K562 (cell line): ENCODE data around the gene ZP1. TPM values are rescaled to one million over a fixed set of nuclear protein-coding genes. Genes with fewer than 3 reads are reported as not detected.
A peak's percentile ranks its signal among the peaks of the same experiment; 100 is the strongest.

ENCODE experiments used
- CXXC5 ChIP-seq: fragments of 250-450 bp; sonication (Bioruptor Pico); IDR thresholded peaks from 2 replicates; pipeline ENCODE4 v1.8.0; 2022; ENCODE audit warnings: inconsistent platforms, mild to moderate bottlenecking, moderate library complexity
- HDAC3 ChIP-seq: fragments of 450-650 bp; IDR thresholded peaks from 2 replicates; pipeline ENCODE4 v1.6.1; 2018; ENCODE audit warnings: borderline replicate concordance, mild to moderate bottlenecking, moderate library complexity; ENCODE audit not compliant: partially characterized antibody
- KAT2B ChIP-seq: IDR thresholded peaks from one replicate; pipeline ENCODE4 v1.6.1; 2012; ENCODE audit warnings: low read depth, mild to moderate bottlenecking, control low read depth, inconsistent platforms, low read length, moderate library complexity
- KDM4B ChIP-seq, 2 experiments: fragments of 450-650 bp in 1 of 2; sonication (generic) in 1 of 2; IDR thresholded peaks; 2 replicates each; pipeline ENCODE4 v1.6.1; 2016 to 2017; ENCODE audit warnings: borderline replicate concordance in 2 of 2, antibody characterized with exemption in 1 of 2, low read depth in 1 of 2, mild to moderate bottlenecking in 1 of 2
- NFE2L1 ChIP-seq: fragments of 450-650 bp; IDR thresholded peaks from 2 replicates; pipeline ENCODE4 v1.6.1; 2016; ENCODE audit warnings: missing genetic modification characterization, low read depth, mild to moderate bottlenecking, missing compliant biosample characterization, moderate library complexity, borderline replicate concordance
- PHTF2 ChIP-seq: fragments of 250-450 bp; sonication (Bioruptor Pico); IDR thresholded peaks from 2 replicates; pipeline ENCODE4 v1.5.0; 2021; ENCODE audit warnings: mild to moderate bottlenecking
- POU5F1 ChIP-seq: fragments of 150-350 bp; IDR thresholded peaks from 2 replicates; pipeline ENCODE4 v1.6.1; 2014; ENCODE audit warnings: borderline replicate concordance, low read length, low read depth, mild to moderate bottlenecking; ENCODE audit not compliant: partially characterized antibody
- SAFB2 ChIP-seq: fragments of 200-400 bp; formaldehyde crosslinking; IDR thresholded peaks from 2 replicates; pipeline ENCODE4 v1.6.1; 2018; ENCODE audit warnings: borderline replicate concordance, low read length, low read depth, moderate library complexity; ENCODE audit not compliant: severe bottlenecking
- TCFL5 ChIP-seq: fragments of 250-450 bp; sonication (Bioruptor Pico); conservative IDR thresholded peaks from 2 replicates; pipeline ENCODE4 v1.6.1; 2021; ENCODE audit warnings: mild to moderate bottlenecking, moderate library complexity, matching md5 sums
- TEAD1 ChIP-seq, 2 experiments: fragments of 450-650 bp in 1 of 2; sonication (generic) in 1 of 2; formaldehyde crosslinking; IDR thresholded peaks; 2 replicates each; pipeline versions ENCODE4 v1.4.0 to v1.8.0; 2020 to 2022; ENCODE audit warnings: mild to moderate bottlenecking in 2 of 2, missing genetic modification reagents in 1 of 2
- U2AF2 ChIP-seq: fragments of 200-400 bp; formaldehyde crosslinking; optimal IDR thresholded peaks from 2 replicates; pipeline ENCODE3; 2017; ENCODE audit warnings: low read depth, mild to moderate bottlenecking, low read length
- polyA plus RNA-seq, 8 experiments: library from polyadenylated mRNA; depleted of rRNA in 4 of 8; stranded (reverse) in 5 of 8; unstranded in 3 of 8; fragments of >200 nt; fragmentation: Nextera tagmentation in 2 of 8; fragmentation: Illumina TruSeq in 1 of 8; extraction: Ambion mirVana in 2 of 8; extraction: Trizol in 1 of 8; gene quantifications; 2 replicates each; pipeline versions ENCODE4 v1.2.1 to v1.2.3, GENCODE V29; 2011 to 2014; ENCODE audit warnings: inconsistent platforms in 1 of 8, missing spikeins in 1 of 8
- total RNA-seq, 7 experiments: library from RNA; depleted of rRNA in 6 of 7; stranded (reverse); fragments of >200 nt in 6 of 7; fragmentation: Illumina TruSeq in 2 of 7; extraction: Trizol in 2 of 7; gene quantifications; 2 replicates each; pipeline versions ENCODE4 v1.2.1 to v1.2.3, GENCODE V29; 2011 to 2021; ENCODE audit warnings: low replicate concordance in 1 of 7
- TF ChIP-seq, protein P1 (sequence below): fragments of 200-600 bp; sonication (generic); IDR thresholded peaks from one replicate; pipeline ENCODE4 v1.6.1; 2012; ENCODE audit warnings: mild to moderate bottlenecking, low read depth, low read length, inconsistent platforms
- TF ChIP-seq, protein P2 (sequence below), 2 experiments: fragments of 450-650 bp; conservative IDR thresholded peaks; 2 replicates each; pipeline ENCODE4 v1.6.1; 2017; ENCODE audit warnings: mild to moderate bottlenecking in 2 of 2, moderate library complexity in 2 of 2

Gene ZP1
- total and polyA plus RNA-seq, 9 of the 15 experiments (the other 6 are each of a cell fraction or from before 2014, with no cell fraction given) = 0.11 to 0.15 TPM; not detected in 7

DNA sequence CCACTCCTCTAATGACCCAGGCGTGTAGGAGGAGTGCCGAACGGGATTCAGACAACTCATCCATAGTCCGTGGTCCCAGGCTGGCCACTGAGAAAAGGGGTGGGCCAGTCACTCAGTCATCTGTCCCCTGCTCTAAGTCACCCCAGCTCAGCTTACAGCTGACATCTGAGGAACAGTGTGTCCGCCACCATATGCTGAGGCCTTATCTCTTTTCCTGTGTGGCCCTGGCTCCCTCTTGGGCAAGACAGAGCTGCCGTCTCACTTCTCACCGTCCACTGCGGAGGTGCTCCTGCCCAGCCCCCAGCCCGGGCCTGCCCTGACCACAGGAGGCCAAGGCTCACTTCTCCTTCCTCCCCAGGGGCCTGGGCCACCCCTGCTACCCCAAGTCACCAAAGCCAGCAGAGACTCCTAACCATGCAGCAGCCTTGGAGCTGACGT is 18.6 kb upstream of the ZP1 start (continued):
- TF ChIP-seq, protein P1, sequence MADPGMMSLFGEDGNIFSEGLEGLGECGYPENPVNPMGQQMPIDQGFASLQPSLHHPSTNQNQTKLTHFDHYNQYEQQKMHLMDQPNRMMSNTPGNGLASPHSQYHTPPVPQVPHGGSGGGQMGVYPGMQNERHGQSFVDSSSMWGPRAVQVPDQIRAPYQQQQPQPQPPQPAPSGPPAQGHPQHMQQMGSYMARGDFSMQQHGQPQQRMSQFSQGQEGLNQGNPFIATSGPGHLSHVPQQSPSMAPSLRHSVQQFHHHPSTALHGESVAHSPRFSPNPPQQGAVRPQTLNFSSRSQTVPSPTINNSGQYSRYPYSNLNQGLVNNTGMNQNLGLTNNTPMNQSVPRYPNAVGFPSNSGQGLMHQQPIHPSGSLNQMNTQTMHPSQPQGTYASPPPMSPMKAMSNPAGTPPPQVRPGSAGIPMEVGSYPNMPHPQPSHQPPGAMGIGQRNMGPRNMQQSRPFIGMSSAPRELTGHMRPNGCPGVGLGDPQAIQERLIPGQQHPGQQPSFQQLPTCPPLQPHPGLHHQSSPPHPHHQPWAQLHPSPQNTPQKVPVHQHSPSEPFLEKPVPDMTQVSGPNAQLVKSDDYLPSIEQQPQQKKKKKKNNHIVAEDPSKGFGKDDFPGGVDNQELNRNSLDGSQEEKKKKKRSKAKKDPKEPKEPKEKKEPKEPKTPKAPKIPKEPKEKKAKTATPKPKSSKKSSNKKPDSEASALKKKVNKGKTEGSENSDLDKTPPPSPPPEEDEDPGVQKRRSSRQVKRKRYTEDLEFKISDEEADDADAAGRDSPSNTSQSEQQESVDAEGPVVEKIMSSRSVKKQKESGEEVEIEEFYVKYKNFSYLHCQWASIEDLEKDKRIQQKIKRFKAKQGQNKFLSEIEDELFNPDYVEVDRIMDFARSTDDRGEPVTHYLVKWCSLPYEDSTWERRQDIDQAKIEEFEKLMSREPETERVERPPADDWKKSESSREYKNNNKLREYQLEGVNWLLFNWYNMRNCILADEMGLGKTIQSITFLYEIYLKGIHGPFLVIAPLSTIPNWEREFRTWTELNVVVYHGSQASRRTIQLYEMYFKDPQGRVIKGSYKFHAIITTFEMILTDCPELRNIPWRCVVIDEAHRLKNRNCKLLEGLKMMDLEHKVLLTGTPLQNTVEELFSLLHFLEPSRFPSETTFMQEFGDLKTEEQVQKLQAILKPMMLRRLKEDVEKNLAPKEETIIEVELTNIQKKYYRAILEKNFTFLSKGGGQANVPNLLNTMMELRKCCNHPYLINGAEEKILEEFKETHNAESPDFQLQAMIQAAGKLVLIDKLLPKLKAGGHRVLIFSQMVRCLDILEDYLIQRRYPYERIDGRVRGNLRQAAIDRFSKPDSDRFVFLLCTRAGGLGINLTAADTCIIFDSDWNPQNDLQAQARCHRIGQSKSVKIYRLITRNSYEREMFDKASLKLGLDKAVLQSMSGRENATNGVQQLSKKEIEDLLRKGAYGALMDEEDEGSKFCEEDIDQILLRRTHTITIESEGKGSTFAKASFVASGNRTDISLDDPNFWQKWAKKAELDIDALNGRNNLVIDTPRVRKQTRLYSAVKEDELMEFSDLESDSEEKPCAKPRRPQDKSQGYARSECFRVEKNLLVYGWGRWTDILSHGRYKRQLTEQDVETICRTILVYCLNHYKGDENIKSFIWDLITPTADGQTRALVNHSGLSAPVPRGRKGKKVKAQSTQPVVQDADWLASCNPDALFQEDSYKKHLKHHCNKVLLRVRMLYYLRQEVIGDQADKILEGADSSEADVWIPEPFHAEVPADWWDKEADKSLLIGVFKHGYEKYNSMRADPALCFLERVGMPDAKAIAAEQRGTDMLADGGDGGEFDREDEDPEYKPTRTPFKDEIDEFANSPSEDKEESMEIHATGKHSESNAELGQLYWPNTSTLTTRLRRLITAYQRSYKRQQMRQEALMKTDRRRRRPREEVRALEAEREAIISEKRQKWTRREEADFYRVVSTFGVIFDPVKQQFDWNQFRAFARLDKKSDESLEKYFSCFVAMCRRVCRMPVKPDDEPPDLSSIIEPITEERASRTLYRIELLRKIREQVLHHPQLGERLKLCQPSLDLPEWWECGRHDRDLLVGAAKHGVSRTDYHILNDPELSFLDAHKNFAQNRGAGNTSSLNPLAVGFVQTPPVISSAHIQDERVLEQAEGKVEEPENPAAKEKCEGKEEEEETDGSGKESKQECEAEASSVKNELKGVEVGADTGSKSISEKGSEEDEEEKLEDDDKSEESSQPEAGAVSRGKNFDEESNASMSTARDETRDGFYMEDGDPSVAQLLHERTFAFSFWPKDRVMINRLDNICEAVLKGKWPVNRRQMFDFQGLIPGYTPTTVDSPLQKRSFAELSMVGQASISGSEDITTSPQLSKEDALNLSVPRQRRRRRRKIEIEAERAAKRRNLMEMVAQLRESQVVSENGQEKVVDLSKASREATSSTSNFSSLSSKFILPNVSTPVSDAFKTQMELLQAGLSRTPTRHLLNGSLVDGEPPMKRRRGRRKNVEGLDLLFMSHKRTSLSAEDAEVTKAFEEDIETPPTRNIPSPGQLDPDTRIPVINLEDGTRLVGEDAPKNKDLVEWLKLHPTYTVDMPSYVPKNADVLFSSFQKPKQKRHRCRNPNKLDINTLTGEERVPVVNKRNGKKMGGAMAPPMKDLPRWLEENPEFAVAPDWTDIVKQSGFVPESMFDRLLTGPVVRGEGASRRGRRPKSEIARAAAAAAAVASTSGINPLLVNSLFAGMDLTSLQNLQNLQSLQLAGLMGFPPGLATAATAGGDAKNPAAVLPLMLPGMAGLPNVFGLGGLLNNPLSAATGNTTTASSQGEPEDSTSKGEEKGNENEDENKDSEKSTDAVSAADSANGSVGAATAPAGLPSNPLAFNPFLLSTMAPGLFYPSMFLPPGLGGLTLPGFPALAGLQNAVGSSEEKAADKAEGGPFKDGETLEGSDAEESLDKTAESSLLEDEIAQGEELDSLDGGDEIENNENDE = no peak
- TF ChIP-seq POU5F1 (no peak), NFE2L1 (no peak), TCFL5 (CRISPR knock-in tag) (no peak), PHTF2 (CRISPR knock-in tag) (no peak), SAFB2 (no peak), KDM4B (IDR thresholded peaks at IDR 0.05; ENCODE audit: borderline replicate concordance in 2 of 2, low read depth in 1 of 2) (no peak), HDAC3 (no peak), CXXC5 (CRISPR knock-in tag) (0 out of 2 replicates have a peak, but pooled peaks have one; percentile 31), TEAD1 (CRISPR knock-in tag; IDR thresholded peaks at IDR 0.05) (no peak), KAT2B (no peak), U2AF2 (no peak)
- TF ChIP-seq, protein P2, sequence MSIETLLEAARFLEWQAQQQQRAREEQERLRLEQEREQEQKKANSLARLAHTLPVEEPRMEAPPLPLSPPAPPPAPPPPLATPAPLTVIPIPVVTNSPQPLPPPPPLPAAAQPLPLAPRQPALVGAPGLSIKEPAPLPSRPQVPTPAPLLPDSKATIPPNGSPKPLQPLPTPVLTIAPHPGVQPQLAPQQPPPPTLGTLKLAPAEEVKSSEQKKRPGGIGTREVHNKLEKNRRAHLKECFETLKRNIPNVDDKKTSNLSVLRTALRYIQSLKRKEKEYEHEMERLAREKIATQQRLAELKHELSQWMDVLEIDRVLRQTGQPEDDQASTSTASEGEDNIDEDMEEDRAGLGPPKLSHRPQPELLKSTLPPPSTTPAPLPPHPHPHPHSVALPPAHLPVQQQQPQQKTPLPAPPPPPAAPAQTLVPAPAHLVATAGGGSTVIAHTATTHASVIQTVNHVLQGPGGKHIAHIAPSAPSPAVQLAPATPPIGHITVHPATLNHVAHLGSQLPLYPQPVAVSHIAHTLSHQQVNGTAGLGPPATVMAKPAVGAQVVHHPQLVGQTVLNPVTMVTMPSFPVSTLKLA (conservative IDR thresholded peaks at IDR 0.05) = peak; percentile 26 to 58; a peak in 2 of 4 replicates
